A673 (cell line): ENCODE results near the gene ZNF184.

Experiments used
- EZH2 ChIP-seq: fragments of 200-600 bp; sonication (generic); IDR thresholded peaks from 2 replicates; pipeline ENCODE4 v1.6.1; 2017; ENCODE audit warnings: borderline replicate concordance, low read depth, mild to moderate bottlenecking, mixed read lengths, antibody characterized with exemption, low read length; ENCODE audit not compliant: poor library complexity, severe bottlenecking
- TF ChIP-seq, protein P1 (sequence below): fragments of 300-800, 200-600 bp; sonication (generic); conservative IDR thresholded peaks from 2 replicates; pipeline ENCODE4 v1.5.1; 2017; ENCODE audit warnings: low read depth, mild to moderate bottlenecking, antibody characterized with exemption, low read length, moderate library complexity, mixed read lengths

DNA sequence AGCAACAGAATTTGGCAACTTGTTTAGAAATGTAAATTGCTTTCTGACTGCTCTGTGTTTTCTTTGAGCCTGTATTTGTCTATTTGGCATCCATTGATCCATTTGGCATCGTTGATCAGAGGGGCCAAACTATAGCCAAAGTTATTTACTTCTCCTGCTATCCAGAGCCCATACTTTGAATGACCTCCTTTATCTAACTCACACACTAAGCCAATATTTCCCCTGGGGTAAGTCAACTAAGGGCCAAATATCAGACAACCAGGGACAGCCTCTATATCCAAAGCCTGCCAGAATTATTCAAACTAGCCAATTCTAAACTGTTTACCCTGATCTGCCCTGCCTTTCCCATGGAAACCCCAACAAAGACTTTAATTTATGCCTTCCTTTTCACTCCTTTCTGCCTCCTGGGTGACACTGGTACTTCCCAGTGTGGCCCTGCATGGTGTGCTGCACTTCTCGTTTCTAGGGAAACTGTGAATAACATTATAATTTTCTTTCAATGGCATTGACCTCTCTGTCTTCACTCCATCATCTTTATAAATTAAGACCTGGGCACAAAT, 19.8 kb upstream of the ZNF184 start:
- TF ChIP-seq, protein P1, sequence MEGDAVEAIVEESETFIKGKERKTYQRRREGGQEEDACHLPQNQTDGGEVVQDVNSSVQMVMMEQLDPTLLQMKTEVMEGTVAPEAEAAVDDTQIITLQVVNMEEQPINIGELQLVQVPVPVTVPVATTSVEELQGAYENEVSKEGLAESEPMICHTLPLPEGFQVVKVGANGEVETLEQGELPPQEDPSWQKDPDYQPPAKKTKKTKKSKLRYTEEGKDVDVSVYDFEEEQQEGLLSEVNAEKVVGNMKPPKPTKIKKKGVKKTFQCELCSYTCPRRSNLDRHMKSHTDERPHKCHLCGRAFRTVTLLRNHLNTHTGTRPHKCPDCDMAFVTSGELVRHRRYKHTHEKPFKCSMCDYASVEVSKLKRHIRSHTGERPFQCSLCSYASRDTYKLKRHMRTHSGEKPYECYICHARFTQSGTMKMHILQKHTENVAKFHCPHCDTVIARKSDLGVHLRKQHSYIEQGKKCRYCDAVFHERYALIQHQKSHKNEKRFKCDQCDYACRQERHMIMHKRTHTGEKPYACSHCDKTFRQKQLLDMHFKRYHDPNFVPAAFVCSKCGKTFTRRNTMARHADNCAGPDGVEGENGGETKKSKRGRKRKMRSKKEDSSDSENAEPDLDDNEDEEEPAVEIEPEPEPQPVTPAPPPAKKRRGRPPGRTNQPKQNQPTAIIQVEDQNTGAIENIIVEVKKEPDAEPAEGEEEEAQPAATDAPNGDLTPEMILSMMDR: no peak
- TF ChIP-seq EZH2: no peak
